Glomerular visceral epithelial cell (primary cell): ENCODE measurements around the gene PPP1R16B.
A peak's percentile ranks its signal among the peaks of the same experiment; 100 is the strongest.
"Not testable (repeated sequence)": the region's sequence is repeated elsewhere in the genome, so short reads cannot be mapped to it uniquely, and the experiment has no call there.

ENCODE experiments used
- DNase-seq: peaks from one replicate; pipeline ENCODE4 v3.0.0-alpha.2; 2016; ENCODE audit errors: extremely low spot score

The PPP1R16B gene

DNA sequence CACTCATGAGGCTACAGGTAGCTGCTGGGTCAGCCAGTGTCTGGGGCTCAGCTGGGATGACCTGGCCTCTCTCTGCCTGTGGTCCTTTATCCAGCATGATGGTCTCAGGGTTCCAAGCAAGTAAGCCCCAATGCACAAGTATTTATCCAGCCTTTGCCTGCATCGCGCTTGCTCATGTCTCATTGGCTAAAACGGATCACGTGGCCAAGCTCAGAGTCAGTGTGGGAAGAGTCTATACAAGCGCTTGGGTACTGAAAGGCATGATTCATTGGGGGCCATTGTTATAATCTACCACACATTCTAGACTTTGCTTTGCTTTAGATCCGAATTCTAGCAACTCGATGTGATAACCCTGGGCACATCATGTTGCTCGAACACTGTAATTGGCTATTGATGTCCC is 48.3 kb downstream of the PPP1R16B start:
- no peak for DNase-seq

DNA sequence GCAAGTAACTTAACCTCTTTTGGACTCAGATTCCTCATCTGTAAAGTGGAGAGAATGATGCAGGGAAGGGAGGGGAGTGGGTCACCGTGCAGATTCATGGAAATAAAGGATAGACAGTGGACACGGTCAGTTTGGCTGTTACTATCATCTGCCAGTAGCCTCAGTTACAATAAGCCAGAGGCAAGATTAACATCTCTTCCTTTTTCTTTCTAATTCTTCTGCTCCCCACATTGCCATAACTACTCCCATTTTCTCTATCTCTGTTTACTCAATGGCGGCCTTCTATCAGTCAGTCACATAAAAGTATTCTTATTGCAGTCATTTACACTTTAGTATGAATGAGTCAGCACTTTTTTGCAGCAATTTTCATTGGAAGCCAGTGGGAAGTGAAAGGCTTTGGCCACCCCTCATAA is 49.2 kb downstream of the PPP1R16B start:
- DNase-seq, result no peak

DNA sequence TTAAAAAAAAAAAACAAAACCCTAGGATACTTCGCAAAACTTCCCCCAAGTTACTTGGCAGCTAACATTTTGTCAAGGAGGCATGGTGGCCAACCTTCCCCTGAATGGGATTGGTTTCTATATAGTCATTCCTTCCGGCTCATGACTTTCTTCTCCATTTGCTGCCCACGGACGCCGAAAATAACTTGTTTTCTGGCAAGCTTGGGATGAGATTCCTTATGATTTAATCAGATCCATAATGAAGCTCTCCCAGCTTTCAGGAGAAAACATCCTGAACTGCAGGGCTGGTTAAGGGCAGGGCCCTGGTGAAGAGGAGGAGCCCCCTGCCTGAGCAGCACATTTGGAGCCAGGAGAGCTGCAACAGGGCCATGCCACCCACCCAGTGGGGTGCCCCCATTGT is 49.9 kb downstream of the PPP1R16B start:
- DNase-seq, result no peak

DNA sequence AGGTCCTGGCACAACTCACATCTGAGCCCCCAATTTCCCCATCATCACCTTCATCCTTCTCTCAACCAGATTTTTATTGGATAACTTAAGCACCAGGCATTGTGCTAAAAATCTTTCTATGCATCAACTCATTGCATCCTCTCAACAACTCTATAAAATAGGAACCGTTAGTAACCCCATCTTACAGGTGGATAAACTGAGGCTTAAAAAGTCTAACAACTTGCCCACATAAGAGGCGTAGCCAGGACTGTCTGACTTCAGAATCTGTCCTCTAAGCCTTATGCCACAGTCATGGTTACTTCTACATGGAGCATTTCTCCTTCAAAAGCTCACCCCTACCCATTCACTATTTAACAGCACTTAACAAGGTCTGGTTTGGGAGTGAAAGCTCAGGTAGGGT is 51.1 kb downstream of the PPP1R16B start:
- DNase-seq, result no peak

DNA sequence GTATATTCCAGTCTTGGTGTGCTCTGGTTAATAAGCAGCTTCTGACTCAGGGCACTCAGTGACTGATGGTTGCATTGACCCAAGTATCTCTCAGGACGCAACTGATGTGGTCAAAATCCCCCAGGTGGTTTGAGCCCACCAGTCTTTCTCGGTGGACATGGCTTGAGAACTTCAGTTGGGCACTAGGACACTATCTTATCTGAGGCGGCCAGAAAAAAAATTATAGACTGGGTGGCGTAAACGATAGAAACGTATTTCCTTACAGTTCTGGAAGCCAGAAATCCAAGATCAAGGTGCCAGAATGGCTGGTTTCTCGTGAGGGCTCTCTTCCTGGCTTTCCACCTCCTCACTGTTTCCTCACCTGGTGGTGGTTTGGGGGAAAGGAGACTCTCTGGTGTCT is 52.2 kb downstream of the PPP1R16B start:
- no peak for DNase-seq

DNA sequence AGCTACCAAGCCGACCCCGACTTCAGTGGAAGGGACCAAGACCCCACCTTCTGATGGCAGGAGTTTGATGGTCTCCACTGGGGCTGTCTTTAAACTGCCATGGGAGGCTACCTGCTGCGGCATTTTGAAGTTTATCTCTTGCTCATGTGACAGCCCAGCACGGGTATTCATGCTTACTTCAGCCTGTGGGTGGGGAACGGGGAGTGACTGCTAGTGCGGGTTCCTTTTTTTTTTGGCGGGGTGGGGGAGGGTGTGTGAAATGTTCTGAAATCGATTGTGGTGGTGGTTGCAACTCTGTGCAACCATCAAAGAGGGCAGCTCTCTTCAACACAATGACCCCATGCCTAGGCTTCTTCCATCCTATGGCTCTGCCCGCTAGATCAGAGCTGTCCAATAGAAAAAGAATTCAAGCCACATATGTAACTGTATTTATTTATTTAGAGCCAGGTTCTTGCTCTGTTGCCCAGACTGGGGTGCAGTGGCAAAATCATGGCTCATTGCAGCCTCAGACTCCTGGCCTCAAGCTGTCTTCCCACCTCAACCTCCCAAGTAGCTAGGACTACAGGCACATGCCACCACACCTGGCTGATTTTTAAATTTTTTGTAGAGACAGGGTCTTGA is 53.7 kb downstream of the PPP1R16B start:
- DNase-seq, result no peak

DNA sequence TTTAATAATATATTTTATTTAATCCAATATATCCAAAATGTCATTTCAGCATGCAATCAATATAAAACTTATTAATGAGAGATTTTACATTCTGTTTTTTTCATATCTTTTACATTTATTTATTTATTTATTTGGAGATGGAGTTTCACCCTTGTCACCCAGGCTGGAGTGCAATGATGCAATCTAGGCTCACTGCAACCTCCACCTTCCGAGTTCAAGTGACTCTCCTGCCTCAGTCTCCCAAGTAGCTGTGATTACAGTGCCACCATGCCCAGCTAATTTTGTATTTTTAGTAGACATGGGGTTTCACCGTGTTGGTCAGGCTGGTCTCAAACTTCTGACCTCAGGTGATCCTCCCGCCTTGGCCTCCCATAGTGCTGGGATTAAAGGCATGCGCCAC is 54.4 kb downstream of the PPP1R16B start:
- not testable (repeated sequence) for DNase-seq

DNA sequence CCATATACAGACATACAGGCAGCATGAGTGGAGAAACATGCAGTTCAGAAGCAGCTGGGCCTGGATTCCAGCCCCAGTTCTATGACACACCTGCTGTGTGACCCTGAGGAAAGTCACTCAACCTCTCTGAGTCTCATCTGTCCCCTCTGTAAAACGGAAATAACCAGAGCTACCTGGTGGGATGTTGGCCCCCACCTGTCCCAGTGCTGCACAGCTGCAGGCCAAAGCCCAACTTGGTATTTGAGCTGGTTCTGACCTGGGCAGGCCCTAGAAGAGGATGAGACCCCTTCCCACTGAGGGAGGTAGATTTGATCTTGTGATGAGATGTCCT is 55.5 kb downstream of the PPP1R16B start:
- no peak for DNase-seq

DNA sequence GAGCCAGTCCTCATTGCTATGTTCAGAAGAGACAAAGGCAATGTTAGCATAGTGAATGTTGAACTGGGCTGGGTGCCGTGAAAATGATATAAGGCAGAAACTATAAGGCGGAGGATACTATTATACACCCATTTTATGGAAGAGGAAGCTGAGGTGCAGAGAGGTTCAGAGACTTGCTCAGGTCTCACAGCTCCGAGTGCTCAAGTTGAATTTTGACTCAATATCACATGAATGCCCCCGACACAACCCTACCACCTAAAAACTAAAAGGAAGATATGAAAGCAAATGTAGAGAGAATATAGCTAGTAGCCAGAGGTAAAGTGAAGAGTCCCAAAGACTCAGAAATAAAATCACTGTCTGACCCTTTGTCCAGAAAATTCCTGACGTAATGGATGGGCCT is 56.7 kb downstream of the PPP1R16B start:
- no peak for DNase-seq

DNA sequence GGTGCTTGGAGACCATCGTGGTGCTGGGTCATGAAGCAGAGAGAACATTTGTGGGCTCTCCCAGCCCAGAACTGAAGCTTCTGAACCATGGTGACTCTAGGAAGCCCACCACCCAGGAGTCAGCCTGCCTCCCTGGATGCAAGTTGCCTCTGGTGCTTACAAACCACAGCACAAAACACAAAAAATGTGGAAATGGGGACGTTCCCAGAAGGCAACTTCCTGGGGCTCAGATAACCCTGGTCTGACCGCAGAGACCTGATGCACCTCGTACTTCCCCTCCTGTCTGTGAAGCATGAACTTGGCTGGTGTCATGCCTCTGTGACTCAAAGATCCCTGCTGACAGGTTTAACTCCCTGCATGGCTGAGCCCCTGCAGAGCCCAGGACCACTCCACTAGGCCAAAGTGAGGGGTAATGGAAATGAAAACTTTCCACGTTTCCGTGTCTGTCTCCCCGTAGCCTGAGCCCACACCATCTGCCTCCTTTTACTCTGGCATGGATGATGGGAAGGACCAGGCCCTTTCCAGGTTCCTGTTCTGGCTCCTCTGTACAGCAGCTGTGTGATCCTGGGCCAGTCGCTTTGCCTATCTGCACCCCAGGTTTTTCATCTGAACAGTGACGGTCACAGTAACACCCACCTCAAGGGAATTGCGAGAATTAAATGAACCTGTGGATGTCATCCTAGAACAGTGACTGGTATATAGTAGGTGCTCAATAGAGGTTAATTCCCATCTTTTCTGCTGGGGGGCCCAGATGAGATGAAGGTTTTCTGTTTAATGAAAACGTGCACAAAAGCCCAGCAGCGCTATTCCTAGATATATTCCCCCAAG is 57.7 kb downstream of the PPP1R16B start:
- DNase-seq, result peak; percentile 19

DNA sequence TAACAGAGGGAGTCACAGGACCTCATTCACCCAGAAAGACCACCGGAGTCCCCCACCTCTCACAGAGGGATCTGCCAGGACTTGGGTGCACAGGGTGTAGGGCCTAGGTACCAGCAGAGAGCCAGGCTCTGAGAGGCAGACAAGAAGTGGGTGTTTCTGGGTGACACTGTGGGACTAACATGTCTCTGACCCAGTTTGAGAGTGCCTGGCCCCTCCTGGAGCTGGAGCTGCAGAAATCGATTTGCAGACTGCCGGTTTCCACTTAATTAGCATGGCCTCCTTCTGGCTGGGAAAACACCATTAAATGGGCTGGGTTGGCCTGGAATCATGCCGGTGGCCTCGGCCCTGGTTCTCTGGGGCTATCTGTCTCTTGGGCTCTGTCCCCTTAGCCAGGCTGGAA is 59.2 kb downstream of the PPP1R16B start:
- DNase-seq, result no peak

DNA sequence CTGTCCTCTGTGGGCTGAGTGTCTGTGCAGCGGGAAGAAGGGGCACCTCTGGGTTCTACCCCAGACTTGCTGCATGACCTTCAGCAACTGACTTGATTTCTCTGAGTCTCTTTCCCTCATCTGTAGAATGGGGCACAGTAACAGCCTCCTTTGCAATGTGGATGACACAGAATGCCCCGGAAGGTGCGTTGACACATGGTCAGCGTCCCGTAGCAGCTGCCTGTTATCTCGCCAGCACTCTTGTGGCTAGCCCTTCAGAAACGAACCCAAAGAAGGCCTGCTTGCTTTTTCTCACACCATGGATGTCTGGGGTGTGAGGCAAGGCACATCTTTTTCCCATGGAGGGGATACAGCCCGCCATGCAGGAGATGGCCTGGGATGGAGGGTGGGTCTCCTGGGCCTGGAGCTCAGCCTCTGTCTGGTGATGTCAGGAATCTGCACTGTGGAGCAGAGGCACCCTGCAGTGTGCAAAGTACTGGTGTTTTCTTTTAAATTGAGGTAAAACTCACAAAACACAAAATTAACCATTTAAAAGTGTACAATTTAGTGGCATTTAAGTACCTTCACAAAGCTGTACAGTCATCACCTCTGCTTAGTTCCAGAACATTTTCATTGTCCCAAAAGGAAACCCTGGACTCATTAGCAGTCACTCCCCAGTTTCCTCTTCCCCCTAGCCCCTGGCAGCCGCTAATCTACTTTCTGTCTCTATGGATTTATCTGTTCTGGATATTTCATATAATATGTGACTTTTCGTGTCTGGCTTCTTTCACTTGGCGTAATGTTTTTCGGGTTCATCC is 61.0 kb downstream of the PPP1R16B start:
- DNase-seq, result no peak

DNA sequence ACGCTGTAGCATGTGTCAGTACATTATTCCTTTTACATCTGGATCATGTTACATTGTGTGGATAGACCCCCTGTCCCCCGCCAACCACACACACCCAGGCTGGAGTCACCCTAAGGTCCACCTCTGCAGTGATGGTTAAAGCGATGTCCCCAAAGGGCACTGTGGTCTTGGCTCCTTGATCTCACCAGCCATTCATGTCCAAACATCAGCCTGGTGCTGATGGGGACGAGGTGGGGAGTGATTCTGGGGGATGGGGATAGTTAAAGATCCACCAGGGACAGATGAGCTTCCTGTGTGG is 61.5 kb downstream of the PPP1R16B start:
- no peak for DNase-seq

DNA sequence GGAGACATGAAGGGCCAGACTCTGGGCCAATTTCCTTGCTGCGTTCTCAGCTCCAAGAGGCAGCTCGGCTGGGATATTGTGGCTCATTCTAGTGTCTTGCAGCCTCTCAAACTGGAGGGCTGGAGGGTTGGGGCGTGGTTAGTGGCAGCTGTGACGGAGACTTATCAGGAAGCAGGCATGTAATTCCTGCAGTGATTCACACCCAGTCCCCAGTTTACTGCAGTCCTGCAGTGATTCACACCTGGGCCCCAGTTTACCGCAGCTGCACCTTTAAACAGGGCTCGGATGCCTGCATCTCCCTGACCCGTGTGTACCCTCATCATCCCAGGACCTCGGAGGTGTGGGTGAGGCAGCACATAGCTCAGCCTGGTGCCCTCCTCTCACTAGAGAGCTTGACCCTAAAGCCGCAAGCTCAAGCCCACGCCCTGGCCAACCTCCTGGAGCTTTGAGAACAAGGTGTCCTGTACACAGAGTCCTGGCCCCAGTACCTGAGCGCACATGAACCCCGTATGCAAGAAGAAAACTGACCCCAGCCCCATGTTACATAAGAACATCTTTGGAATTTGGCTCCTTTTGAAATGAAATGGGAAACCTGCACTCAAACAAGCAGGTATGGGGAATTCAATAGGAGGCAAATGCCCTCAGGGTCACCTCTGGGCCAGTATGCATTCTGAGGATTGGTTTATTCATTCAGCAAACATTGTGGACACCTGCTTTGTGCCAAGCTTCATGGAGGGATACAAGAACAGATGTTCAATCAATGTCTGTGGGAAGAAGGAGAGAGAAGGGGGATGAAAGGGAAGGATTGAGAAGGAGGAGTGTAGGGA is 65.4 kb downstream of the PPP1R16B start:
- peak; percentile 21 for DNase-seq

DNA sequence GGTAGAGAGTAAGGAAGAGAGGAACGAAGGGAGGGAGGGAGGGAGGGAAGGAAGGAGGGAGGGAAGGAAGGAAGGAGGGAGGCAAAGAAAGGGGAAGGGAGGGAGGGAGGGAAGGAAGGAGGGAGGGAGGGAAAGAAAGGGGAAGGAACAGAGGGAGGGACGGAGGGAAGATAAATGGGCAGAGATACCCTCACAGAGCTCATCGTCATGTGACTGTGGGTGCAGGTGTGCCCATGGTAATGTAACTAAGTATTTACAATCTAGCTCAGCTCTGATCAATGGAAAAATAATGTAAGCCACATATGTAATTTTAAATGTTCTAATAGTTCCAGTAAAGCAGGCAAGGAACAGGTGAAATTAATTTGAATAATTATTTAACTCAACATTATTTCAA is 66.1 kb downstream of the PPP1R16B start:
- DNase-seq, result no peak

DNA sequence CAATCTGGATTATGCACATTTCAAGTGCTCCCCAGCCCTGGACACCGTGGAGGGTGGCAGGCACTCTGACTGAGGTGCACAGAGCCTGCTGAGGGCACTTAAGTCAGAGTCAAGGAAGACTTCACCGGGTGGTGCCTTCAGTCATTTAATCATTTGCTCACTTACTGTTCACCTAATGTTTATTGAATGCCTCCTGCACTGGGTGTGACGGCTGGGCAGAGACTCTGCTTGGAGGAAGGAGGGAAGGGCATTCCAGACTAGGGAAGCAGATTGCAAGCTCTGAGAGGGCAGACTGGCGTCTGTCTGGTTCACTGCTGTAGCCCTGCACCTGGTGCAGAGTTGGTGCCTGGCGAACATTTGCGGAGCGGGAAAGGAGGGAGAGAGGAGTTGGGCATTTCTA is 66.5 kb downstream of the PPP1R16B start:
- DNase-seq, result no peak

DNA sequence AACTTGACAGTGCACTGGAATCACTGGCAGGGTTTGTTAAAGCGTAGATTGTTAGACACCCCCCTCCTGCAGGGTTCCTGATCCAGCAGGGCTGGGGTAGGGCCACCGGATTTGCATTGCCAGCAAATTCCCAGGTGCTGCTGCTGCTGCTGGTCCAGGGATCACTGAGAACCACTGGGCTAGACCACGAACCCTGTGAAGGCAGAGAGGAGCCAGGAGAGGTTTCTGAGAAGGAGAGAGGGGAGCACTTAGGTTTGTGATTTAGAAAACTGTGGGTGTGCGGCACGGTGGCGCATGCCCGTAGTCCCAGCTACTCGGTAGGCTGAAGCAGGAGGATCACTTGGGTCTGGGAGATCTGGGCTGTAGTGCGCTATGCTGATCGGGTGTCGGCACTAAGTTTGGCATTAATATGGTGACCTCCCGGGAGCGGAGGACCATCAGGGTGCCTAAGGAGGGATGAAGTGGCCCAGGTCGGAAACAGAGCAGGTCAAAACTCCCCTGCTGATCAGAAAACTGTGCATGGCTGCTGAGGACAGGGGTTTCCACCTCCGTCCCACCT is 67.1 kb downstream of the PPP1R16B start:
- DNase-seq, result no peak

DNA sequence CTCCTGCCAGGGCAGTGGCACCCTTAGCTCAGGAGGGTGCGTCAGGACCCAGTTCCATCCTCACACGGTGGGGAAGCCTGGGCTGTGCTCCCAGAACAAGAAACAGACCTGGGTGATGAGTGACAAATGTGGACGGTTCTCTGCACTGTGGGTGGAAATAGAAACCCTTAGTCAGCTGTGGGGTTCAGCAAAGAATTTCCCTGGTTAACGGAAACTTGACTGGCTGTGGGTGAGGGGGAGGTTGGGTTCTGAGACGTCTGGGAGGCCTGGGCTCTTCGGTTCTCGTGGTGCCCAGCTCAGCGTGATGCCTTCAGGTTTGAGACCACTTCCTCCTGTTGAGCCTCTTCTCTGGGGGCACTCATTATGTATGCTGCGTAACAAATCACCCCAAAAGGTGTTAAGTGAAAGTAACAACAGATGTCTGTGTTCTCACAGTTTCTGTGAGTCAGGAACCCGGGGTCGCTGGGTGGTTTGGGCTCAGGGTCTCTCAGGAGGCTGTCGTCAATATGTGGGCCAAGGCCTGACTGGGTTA is 67.6 kb downstream of the PPP1R16B start:
- DNase-seq, result no peak

DNA sequence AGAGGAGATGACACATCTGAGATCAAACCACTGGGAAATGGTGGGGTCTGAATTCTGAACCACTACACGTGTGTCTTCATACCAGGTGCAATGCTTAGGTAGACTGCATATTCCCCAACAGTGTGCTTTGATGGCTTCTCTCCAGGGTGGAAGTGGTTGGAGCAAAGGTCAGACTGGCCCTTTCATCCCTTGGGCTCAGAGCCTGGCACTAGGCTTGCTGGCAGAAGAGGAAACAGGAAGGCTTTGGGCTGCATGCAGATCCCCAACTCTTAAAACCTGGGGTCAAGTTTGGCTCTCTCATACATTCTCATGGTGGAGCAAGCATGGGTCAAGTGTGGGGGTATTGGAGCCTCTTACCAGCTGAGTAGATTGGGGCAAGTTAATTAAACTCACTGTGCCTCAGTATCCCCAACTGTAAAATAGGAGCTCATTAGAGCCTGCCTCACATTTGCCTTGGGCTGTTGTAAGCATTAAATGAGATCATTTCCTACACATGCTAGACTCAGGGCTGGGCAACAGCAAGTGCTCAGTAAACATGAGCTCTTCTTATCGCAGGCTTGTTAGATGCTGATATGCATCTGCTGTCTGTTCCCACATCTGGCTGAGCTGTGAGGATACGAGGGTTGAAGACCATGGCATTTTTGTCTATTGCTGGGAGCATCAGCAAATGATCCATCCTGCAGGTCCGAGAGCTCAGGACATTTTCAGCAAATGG is 69.1 kb downstream of the PPP1R16B start:
- no peak for DNase-seq

DNA sequence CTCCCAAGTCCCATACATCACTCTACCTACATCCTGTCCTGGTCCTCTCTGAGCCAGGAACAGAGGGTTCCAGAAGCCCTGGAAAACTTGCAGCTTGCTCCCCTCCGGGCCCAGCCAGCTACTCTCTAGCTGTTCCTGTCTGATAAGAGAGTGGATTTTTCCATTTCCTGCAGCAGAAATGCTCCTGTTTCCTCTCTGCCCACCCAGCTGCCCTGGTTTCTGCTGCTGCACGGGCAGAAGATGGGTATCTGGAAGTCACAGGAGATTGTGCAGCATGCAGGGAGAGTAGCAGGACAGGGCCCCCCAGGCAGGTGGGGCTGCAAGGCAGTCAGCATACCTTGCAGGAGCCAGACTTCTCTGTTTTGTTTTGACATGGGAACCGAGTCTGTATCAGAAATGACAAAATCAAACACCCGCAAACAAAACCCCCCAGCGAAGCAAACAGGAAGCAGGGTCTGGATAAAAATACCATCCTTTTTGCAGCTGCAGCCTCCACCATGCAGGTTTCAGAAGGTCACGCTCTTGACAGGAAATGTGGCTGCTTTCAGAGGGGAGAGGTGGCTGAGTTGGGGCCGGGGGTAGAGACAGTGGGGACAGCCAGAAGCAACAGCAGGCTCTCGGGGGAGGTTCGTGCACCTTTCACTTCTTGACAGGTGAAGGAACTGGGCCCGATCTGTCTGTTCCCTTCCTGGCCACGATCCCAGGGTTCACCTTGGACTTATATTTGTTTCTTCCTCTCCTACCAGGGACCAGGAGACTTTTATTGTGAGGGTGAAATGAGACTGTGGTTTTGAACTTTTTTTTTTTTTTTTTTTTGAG is 69.9 kb downstream of the PPP1R16B start:
- no peak for DNase-seq
